ENCODE measurements around the gene PPP1R9B.

Gene PPP1R9B

GRCh38 chr17:50127697-50128361, 22.6 kb downstream of the PPP1R9B start:
- Histone ChIP-seq H3K36me3 (ENCODE audit: control insufficient read depth in 1 of 2, insufficient read depth in 2 of 2, low read length in 2 of 2) (no peaks in the 10 kb centered on the region), H3K4me1 (ENCODE audit: control insufficient read depth in 1 of 2, insufficient read depth in 2 of 2, low read length in 2 of 2) (peaks cover 0 to 23% of the 10 kb centered on the region in 2 donors), H3K9me3 (ENCODE audit: control insufficient read depth in 1 of 2, low read length in 2 of 2) (no peaks in the 10 kb centered on the region), H3K4me3 (ENCODE audit: low read depth in 1 of 2, low read length in 2 of 2) (no peak overlapping the region), H3K27me3 (ENCODE audit: low read depth, low read length) (no peaks in the 10 kb centered on the region), H3K27ac (ENCODE audit: low read length) (no peak overlapping the region)

DNA sequence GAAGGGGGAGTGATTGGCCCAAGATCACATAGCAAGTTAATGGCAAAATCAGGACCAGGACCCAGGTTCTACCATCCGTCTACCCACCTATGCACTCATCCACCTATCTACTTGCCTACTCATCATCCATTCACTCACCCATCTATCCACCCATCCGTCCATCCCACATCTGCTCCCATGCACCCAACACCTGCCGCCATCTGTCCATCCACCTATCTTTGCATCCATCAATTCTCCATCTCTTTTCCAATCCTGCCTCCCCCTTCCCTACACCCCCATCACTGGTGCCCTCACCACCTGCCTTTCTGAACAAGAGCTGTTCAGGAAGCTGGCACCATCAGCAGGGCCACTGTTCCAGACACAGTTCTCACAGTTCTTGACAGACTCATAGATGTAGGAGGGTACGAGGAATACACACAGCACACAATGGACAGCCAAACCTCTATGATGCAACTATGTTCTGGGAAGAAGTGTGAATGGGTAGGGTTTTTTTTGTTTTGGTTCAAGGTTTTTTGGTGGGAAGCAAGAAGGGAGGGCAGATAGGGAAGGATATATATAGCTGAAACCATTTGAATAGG, 25.0 kb downstream of the PPP1R9B start:
- Histone ChIP-seq H3K9me3 (ENCODE audit: control insufficient read depth in 1 of 2, low read length in 2 of 2) (no peaks in the 10 kb centered on the region), H3K4me1 (ENCODE audit: control insufficient read depth in 1 of 2, insufficient read depth in 2 of 2, low read length in 2 of 2) (peaks cover 0 to 19% of the 10 kb centered on the region in 2 donors), H3K4me3 (ENCODE audit: low read depth in 1 of 2, low read length in 2 of 2) (no peak overlapping the region), H3K27me3 (ENCODE audit: low read depth, low read length) (no peaks in the 10 kb centered on the region), H3K36me3 (ENCODE audit: control insufficient read depth in 1 of 2, insufficient read depth in 2 of 2, low read length in 2 of 2) (no peaks in the 10 kb centered on the region), H3K27ac (ENCODE audit: low read length) (no peak overlapping the region)

- H3K36me3 ChIP-seq (ENCODE audit: control insufficient read depth in 1 of 2, insufficient read depth in 2 of 2, low read length in 2 of 2): no peaks in the 10 kb centered on the region
- H3K27me3 ChIP-seq (ENCODE audit: low read depth, low read length): no peaks in the 10 kb centered on the region
- H3K27ac ChIP-seq (ENCODE audit: low read length): no peak overlapping the region
- peaks cover 0 to 4% of the 10 kb centered on the region in 2 donors for H3K4me1 ChIP-seq (ENCODE audit: control insufficient read depth in 1 of 2, insufficient read depth in 2 of 2, low read length in 2 of 2)
- H3K4me3 ChIP-seq (ENCODE audit: low read depth in 1 of 2, low read length in 2 of 2): no peak overlapping the region
- H3K9me3 ChIP-seq (ENCODE audit: control insufficient read depth in 1 of 2, low read length in 2 of 2): no peaks in the 10 kb centered on the region
Observed at GRCh38 chr17:50123649-50124349, 26.7 kb downstream of the PPP1R9B start.

GRCh38 chr17:50122945-50123344, 27.5 kb downstream of the PPP1R9B start:
- Histone ChIP-seq H3K27me3 (ENCODE audit: low read depth, low read length) (no peaks in the 10 kb centered on the region), H3K4me3 (ENCODE audit: low read depth in 1 of 2, low read length in 2 of 2) (no peak overlapping the region), H3K36me3 (ENCODE audit: control insufficient read depth in 1 of 2, insufficient read depth in 2 of 2, low read length in 2 of 2) (no peaks in the 10 kb centered on the region), H3K4me1 (ENCODE audit: control insufficient read depth in 1 of 2, insufficient read depth in 2 of 2, low read length in 2 of 2) (peaks cover 0 to 5% of the 10 kb centered on the region in 2 donors), H3K27ac (ENCODE audit: low read length) (no peak overlapping the region), H3K9me3 (ENCODE audit: control insufficient read depth in 1 of 2, low read length in 2 of 2) (no peaks in the 10 kb centered on the region)

- H3K4me3 ChIP-seq (ENCODE audit: low read depth in 1 of 2, low read length in 2 of 2): no peak overlapping the region
- no peaks in the 10 kb centered on the region for H3K27me3 ChIP-seq (ENCODE audit: low read depth, low read length)
- H3K27ac ChIP-seq (ENCODE audit: low read length): no peak overlapping the region
- peaks cover 4 to 16% of the 10 kb centered on the region in 2 donors for H3K4me1 ChIP-seq (ENCODE audit: control insufficient read depth in 1 of 2, insufficient read depth in 2 of 2, low read length in 2 of 2)
- H3K36me3 ChIP-seq (ENCODE audit: control insufficient read depth in 1 of 2, insufficient read depth in 2 of 2, low read length in 2 of 2): no peaks in the 10 kb centered on the region
- no peaks in the 10 kb centered on the region for H3K9me3 ChIP-seq (ENCODE audit: control insufficient read depth in 1 of 2, low read length in 2 of 2)
Observed at GRCh38 chr17:50120475-50121253, 29.8 kb downstream of the PPP1R9B start.

GRCh38 chr17:50118828-50119218, 31.7 kb downstream of the PPP1R9B start:
- Histone ChIP-seq H3K9me3 (ENCODE audit: control insufficient read depth in 1 of 2, low read length in 2 of 2) (no peaks in the 10 kb centered on the region), H3K36me3 (ENCODE audit: control insufficient read depth in 1 of 2, insufficient read depth in 2 of 2, low read length in 2 of 2) (no peaks in the 10 kb centered on the region), H3K4me1 (ENCODE audit: control insufficient read depth in 1 of 2, insufficient read depth in 2 of 2, low read length in 2 of 2) (peaks cover 4 to 16% of the 10 kb centered on the region in 2 donors), H3K4me3 (ENCODE audit: low read depth in 1 of 2, low read length in 2 of 2) (no peak overlapping the region), H3K27me3 (ENCODE audit: low read depth, low read length) (no peaks in the 10 kb centered on the region), H3K27ac (ENCODE audit: low read length) (no peak overlapping the region)

DNA sequence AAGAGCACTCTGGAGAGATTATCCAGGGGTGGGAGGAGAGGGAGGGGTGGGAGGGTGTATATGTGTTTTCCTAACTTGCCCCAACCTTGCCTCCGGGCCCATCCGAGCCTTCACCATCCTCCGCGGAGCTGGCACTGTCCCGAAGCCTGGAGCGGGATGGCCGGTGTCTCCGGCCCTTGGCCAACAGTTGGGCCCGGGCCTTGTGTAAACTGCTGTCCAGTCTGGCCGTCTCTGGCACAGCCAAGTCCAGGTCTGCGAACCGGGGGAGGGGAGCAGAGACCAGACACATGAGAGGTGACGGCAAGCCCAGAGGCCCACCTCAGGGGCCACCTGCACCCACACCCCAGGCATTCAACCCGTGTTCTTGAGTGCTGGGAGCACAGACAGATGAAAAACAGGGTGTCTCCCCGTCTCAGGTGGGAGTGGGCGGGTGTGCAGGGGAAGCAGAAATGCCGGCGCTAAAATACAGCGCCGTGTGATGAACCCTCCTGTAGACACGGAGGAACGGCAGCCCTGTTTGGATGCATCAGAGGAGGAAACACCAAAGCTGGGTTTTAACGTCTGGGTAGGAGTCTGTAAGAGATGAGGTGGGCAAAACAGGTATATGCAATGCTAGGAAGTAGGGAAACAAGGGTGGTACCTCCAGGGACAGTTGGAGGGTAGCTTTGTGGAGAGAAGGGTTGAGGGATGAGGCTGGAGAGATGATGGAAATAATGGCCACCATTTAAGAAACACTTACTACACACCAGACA, 32.2 kb downstream of the PPP1R9B start:
- Histone ChIP-seq H3K4me3 (ENCODE audit: low read depth in 1 of 2, low read length in 2 of 2) (no peak overlapping the region), H3K36me3 (ENCODE audit: control insufficient read depth in 1 of 2, insufficient read depth in 2 of 2, low read length in 2 of 2) (no peaks in the 10 kb centered on the region), H3K4me1 (ENCODE audit: control insufficient read depth in 1 of 2, insufficient read depth in 2 of 2, low read length in 2 of 2) (peaks cover 4 to 16% of the 10 kb centered on the region in 2 donors), H3K27me3 (ENCODE audit: low read depth, low read length) (no peaks in the 10 kb centered on the region), H3K9me3 (ENCODE audit: control insufficient read depth in 1 of 2, low read length in 2 of 2) (no peaks in the 10 kb centered on the region), H3K27ac (ENCODE audit: low read length) (no peak overlapping the region)

- Histone ChIP-seq H3K9me3 (ENCODE audit: control insufficient read depth in 1 of 2, low read length in 2 of 2) (no peaks in the 10 kb centered on the region), H3K4me1 (ENCODE audit: control insufficient read depth in 1 of 2, insufficient read depth in 2 of 2, low read length in 2 of 2) (peaks cover 4 to 21% of the 10 kb centered on the region in 2 donors), H3K27ac (ENCODE audit: low read length) (no peak overlapping the region), H3K36me3 (ENCODE audit: control insufficient read depth in 1 of 2, insufficient read depth in 2 of 2, low read length in 2 of 2) (no peaks in the 10 kb centered on the region), H3K27me3 (ENCODE audit: low read depth, low read length) (no peaks in the 10 kb centered on the region), H3K4me3 (ENCODE audit: low read depth in 1 of 2, low read length in 2 of 2) (peak overlapping the region in 1 of 2 donors; percentile 3)
Observed at GRCh38 chr17:50117202-50118051, 33.0 kb downstream of the PPP1R9B start.

DNA sequence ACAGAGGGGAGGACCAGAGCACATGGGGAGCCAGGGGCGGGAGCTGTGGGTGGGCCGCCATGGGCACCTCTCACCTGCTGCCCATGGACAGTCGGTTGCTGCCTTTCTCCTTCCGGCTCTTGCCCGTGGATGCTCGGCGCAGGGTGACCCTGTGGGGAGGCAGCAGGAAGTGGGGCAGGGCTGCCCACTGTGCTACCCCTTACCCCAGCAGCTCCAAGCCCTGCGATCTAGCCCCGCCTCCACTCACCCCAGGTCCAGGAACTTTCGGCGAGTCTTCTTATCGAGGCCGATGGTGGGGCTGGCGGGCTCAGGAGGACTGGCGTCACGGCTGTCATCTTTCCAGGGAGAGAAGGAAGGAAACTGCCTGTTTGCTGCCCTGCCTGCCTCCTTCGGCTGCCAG, 34.7 kb downstream of the PPP1R9B start:
- H3K27me3 ChIP-seq (ENCODE audit: low read depth, low read length): no peaks in the 10 kb centered on the region
- H3K4me1 ChIP-seq (ENCODE audit: control insufficient read depth in 1 of 2, insufficient read depth in 2 of 2, low read length in 2 of 2): peaks cover 14 to 34% of the 10 kb centered on the region in 2 donors
- H3K9me3 ChIP-seq (ENCODE audit: control insufficient read depth in 1 of 2, low read length in 2 of 2): no peaks in the 10 kb centered on the region
- no peaks in the 10 kb centered on the region for H3K36me3 ChIP-seq (ENCODE audit: control insufficient read depth in 1 of 2, insufficient read depth in 2 of 2, low read length in 2 of 2)
- H3K27ac ChIP-seq (ENCODE audit: low read length): no peak overlapping the region
- H3K4me3 ChIP-seq (ENCODE audit: low read depth in 1 of 2, low read length in 2 of 2): no peak overlapping the region

DNA sequence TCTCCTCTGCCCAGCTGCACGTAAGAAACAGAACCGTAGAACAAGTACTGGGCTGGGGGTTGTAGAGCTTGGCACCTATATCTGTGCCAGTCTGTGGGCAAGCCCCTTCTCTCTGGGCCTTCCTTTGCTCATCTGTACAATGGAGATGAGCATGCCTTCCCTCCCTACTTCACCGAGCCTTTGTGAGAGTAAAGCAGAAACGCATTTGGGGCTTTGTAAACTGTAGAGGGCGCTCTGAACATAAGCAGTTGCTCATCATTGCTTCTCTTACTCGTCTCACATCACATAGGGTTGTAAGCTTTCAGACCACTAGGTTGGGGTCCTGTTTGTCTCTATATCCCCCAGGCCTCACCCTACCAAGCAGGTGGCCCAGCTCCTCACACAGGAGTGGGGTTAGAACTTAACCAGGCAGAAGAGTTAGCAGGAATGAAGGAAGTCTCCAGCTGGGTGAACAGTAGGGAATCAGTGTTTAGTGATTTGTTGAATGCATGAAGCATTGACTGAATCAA, 35.6 kb downstream of the PPP1R9B start:
- peaks cover 0 to 6% of the 10 kb centered on the region in 2 donors for H3K36me3 ChIP-seq (ENCODE audit: control insufficient read depth in 1 of 2, insufficient read depth in 2 of 2, low read length in 2 of 2)
- H3K4me1 ChIP-seq (ENCODE audit: control insufficient read depth in 1 of 2, insufficient read depth in 2 of 2, low read length in 2 of 2): peaks cover 14 to 34% of the 10 kb centered on the region in 2 donors
- no peaks in the 10 kb centered on the region for H3K27me3 ChIP-seq (ENCODE audit: low read depth, low read length)
- no peak overlapping the region for H3K4me3 ChIP-seq (ENCODE audit: low read depth in 1 of 2, low read length in 2 of 2)
- H3K9me3 ChIP-seq (ENCODE audit: control insufficient read depth in 1 of 2, low read length in 2 of 2): no peaks in the 10 kb centered on the region
- no peak overlapping the region for H3K27ac ChIP-seq (ENCODE audit: low read length)
